ENCODE data around the gene GNB1L. TPM values are rescaled to one million over a fixed set of nuclear protein-coding genes. Genes with fewer than 3 reads are reported as not detected.

GNB1L gene
- total and polyA plus RNA-seq, 2 of the 13 experiments (the other 11 are each of a cell fraction or from before 2014, with no cell fraction given), result 2.5 to 7.4 TPM

- TF ChIP-seq GATAD2A (CRISPR knock-in tag; IDR thresholded peaks at IDR 0.05), result peak; percentile 73
- no peak for TF ChIP-seq SYNCRIP (IDR thresholded peaks at IDR 0.05; ENCODE audit: insufficient read depth, low read depth, low read length)
- peak; percentile 67; the same call in 1 of the 2 replicates for TF ChIP-seq HMG20A (CRISPR knock-in tag; IDR thresholded peaks at IDR 0.05; ENCODE audit: borderline replicate concordance)
- TF ChIP-seq HNF4A (CRISPR knock-in tag; IDR thresholded peaks at IDR 0.05), result peak; percentile 62; the same call in 1 of the 2 replicates
- no peak for TF ChIP-seq FOXK2 (IDR thresholded peaks at IDR 0.05)
- 0 out of 2 replicates have a peak, but pooled peaks have one; percentile 39 for TF ChIP-seq ZBTB34 (CRISPR knock-in tag; IDR thresholded peaks at IDR 0.05)
- no peak for TF ChIP-seq ATF6 (CRISPR knock-in tag; conservative IDR thresholded peaks at IDR 0.05)
- TF ChIP-seq ZBTB49 (CRISPR knock-in tag; IDR thresholded peaks at IDR 0.05; ENCODE audit: borderline replicate concordance), result no peak
- TF ChIP-seq REL (CRISPR knock-in tag; conservative IDR thresholded peaks at IDR 0.05), result peak; percentile 86; the same call in 1 of the 2 replicates
- TF ChIP-seq MIER2 (CRISPR knock-in tag; IDR thresholded peaks at IDR 0.05), result peak; percentile 70
- TF ChIP-seq GPBP1L1 (CRISPR knock-in tag; IDR thresholded peaks at IDR 0.05), result no peak
- no peak for TF ChIP-seq TCF7L2 (IDR thresholded peaks at IDR 0.05; ENCODE audit: low read depth, low read length)
- TF ChIP-seq CREB1 (IDR thresholded peaks at IDR 0.05), result no peak
- no peak for TF ChIP-seq CREB1 (CRISPR knock-in tag; IDR thresholded peaks at IDR 0.05)
- peak; percentile 88; the same call in 1 of the 2 replicates for TF ChIP-seq ZNF841 (CRISPR knock-in tag; IDR thresholded peaks at IDR 0.05; ENCODE audit: borderline replicate concordance)
- no peak for TF ChIP-seq KLF13 (CRISPR knock-in tag; IDR thresholded peaks at IDR 0.05)
- TF ChIP-seq YEATS2 (CRISPR knock-in tag; IDR thresholded peaks at IDR 0.05; ENCODE audit: borderline replicate concordance), result peak; percentile 71; the same call in 1 of the 2 replicates
- TF ChIP-seq KDM3A (CRISPR knock-in tag; IDR thresholded peaks at IDR 0.05; ENCODE audit: low read depth), result peak; percentile 83
- no peak for TF ChIP-seq SRSF4 (IDR thresholded peaks at IDR 0.05; ENCODE audit: low read depth, low read length, poor library complexity, severe bottlenecking)
- TF ChIP-seq HHEX (CRISPR knock-in tag; IDR thresholded peaks at IDR 0.05), result no peak
- TF ChIP-seq ZFP91 (CRISPR knock-in tag; IDR thresholded peaks at IDR 0.05; ENCODE audit: borderline replicate concordance), result peak; percentile 74
- TF ChIP-seq SPEN (CRISPR knock-in tag; IDR thresholded peaks at IDR 0.05; ENCODE audit: low read depth), result peak; percentile 91
- TF ChIP-seq MZF1 (CRISPR knock-in tag; IDR thresholded peaks at IDR 0.05; ENCODE audit: borderline replicate concordance), result no peak
Measured at GRCh38 chr22:19892257-19892879, 37.7 kb upstream of the GNB1L start (continued).

All from HepG2 (cell line).